HG03432 (cell line): ENCODE results near the gene TWIST1.

Source experiments
- ATAC-seq: cut with Tn5 transposase; IDR thresholded peaks from one replicate; pipeline ENCODE4 v1.9.1; 2021; ENCODE audit warnings: mild to moderate bottlenecking, moderate library complexity; ENCODE audit not compliant: unreplicated experiment

The TWIST1 gene

GRCh38 chr7:19113855-19114550 is 3.4 kb downstream of the TWIST1 start:
- no peak for ATAC-seq

- no peak for ATAC-seq
Measured at GRCh38 chr7:19113002-19113350, 4.5 kb downstream of the TWIST1 start.

- ATAC-seq = no peak
Measured at GRCh38 chr7:19112274-19113001, 5.0 kb downstream of the TWIST1 start.

- ATAC-seq = no peak
Measured at GRCh38 chr7:19111474-19112273, 5.8 kb downstream of the TWIST1 start.

GRCh38 chr7:19110776-19111175 is 6.7 kb downstream of the TWIST1 start:
- no peak for ATAC-seq

GRCh38 chr7:19110026-19110730 is 7.3 kb downstream of the TWIST1 start:
- no peak for ATAC-seq

GRCh38 chr7:19109000-19109946 is 8.2 kb downstream of the TWIST1 start:
- ATAC-seq = no peak

GRCh38 chr7:19107356-19108146 is 9.9 kb downstream of the TWIST1 start:
- no peak for ATAC-seq

GRCh38 chr7:19107081-19107355 is 10.4 kb downstream of the TWIST1 start:
- ATAC-seq = no peak

GRCh38 chr7:19106241-19107080 is 11.0 kb downstream of the TWIST1 start:
- no peak for ATAC-seq

- ATAC-seq = no peak
Measured at GRCh38 chr7:19105546-19105945, 11.9 kb downstream of the TWIST1 start.

GRCh38 chr7:19104811-19105210 is 12.6 kb downstream of the TWIST1 start:
- ATAC-seq = no peak

GRCh38 chr7:19102884-19103283 is 14.6 kb downstream of the TWIST1 start:
- no peak for ATAC-seq

GRCh38 chr7:19101909-19102308 is 15.5 kb downstream of the TWIST1 start:
- ATAC-seq = no peak

- ATAC-seq = no peak
Measured at GRCh38 chr7:19101472-19101871, 16.0 kb downstream of the TWIST1 start.

- ATAC-seq = no peak
Measured at GRCh38 chr7:19099924-19100323, 17.5 kb downstream of the TWIST1 start.

GRCh38 chr7:19099194-19099593 is 18.2 kb downstream of the TWIST1 start:
- no peak for ATAC-seq

GRCh38 chr7:19098510-19098909 is 18.9 kb downstream of the TWIST1 start:
- no peak for ATAC-seq
